Lung (tissue), 12 donors: ENCODE data around the gene DCP1B. TPM values are rescaled to one million over a fixed set of nuclear protein-coding genes. Genes with fewer than 3 reads are reported as not detected.
A peak's percentile ranks its signal among the peaks of the same experiment; 100 is the strongest.

Experiments used
- ATAC-seq: fragments of 200-7000 bp; cut with Tn5 transposase; one replicate; pipeline ENCODE4 v1.9.1; 2020; ENCODE audit warnings: moderate number of reproducible peaks; ENCODE audit not compliant: insufficient read depth, low FRiP score
- DNase-seq, 3 donors: peaks; one replicate each; pipeline ENCODE4 v3.0.0-alpha.2; 2013 to 2017
- H3K27ac ChIP-seq, 2 donors: one replicate each; pipeline ENCODE4 v1.5.1; 2013; ENCODE audit warnings: mild to moderate bottlenecking in 2 of 2, moderate library complexity in 2 of 2, control low read depth in 1 of 2, inconsistent platforms in 1 of 2, low read depth in 1 of 2, low read length in 1 of 2
- H3K27me3 ChIP-seq, 3 donors: one replicate each; pipeline ENCODE4 v1.5.1; 2013; ENCODE audit warnings: low read length in 2 of 3; ENCODE audit not compliant: control insufficient read depth in 3 of 3, insufficient read depth in 3 of 3
- H3K36me3 ChIP-seq, 4 donors: one replicate each; pipeline ENCODE4 v1.5.1; 2013; ENCODE audit warnings: low read length in 4 of 4, mild to moderate bottlenecking in 1 of 4, moderate library complexity in 1 of 4; ENCODE audit not compliant: control insufficient read depth in 4 of 4, insufficient read depth in 4 of 4
- H3K4me1 ChIP-seq, 5 donors: one replicate each; pipeline ENCODE4 v1.5.1; 2013; ENCODE audit warnings: low read length in 5 of 5, mild to moderate bottlenecking in 2 of 5, moderate library complexity in 1 of 5; ENCODE audit not compliant: control insufficient read depth in 5 of 5, insufficient read depth in 5 of 5
- H3K4me3 ChIP-seq: one replicate; pipeline ENCODE4 v1.5.1; 2013; ENCODE audit warnings: mild to moderate bottlenecking, control low read depth, moderate library complexity
- H3K9ac ChIP-seq, 2 donors: one replicate each; pipeline ENCODE4 v1.5.1; 2013; ENCODE audit warnings: low read length in 2 of 2, control low read depth in 1 of 2; ENCODE audit not compliant: insufficient read depth in 1 of 2
- H3K9me3 ChIP-seq, 4 donors: one replicate each; pipeline ENCODE4 v1.5.1; 2013; ENCODE audit warnings: low read length in 3 of 4, mild to moderate bottlenecking in 1 of 4, moderate library complexity in 1 of 4; ENCODE audit not compliant: control insufficient read depth in 4 of 4, insufficient read depth in 3 of 4
- CTCF ChIP-seq: IDR thresholded peaks from 2 replicates; pipeline ENCODE4 v1.5.1; 2012; ENCODE audit warnings: mild to moderate bottlenecking; ENCODE audit errors: control extremely low read depth, extremely low read depth
- WGBS, 2 donors: extraction: QIAGEN DNeasy Blood & Tissue Kit; methylation state at CpG; one replicate each; pipeline ENCODE4 v1.1.7; 2013; 5-methylcytosine and 5-hydroxymethylcytosine counted together
- polyA plus RNA-seq, 2 donors: library from polyadenylated mRNA; stranded (reverse); fragments of 200-250 nt; gene quantifications; one replicate each; pipeline ENCODE4 v1.2.1, GENCODE V29; 2013
- total RNA-seq, 2 donors: library from RNA; depleted of rRNA in 1 of 2; stranded (reverse); fragments of >200 nt in 1 of 2; gene quantifications; one replicate each; pipeline ENCODE4 v1.2.1, GENCODE V29; 2014 to 2021
- donor health status: control.
- donor health status: control.
- donor health status: Bipolar disorder and iron deficiency.
- donor health status: healthy.
- donor health status: DM: yes; HTN: yes; CAD: no.

Gene DCP1B
- total and polyA plus RNA-seq, 4 donors, result 4.2 to 13.2 (median 8.7) TPM

GRCh38 chr12:2008677-2009076 is 4.4 kb upstream of the DCP1B start:
- TF ChIP-seq CTCF, result no peak
- ATAC-seq (no peak), DNase-seq (peak in 1 of 3 donors; percentile 39)
- H3K4me1 ChIP-seq, result peaks cover 0 to 18% (median 7%) of the 10 kb centered on the region in 5 donors
- H3K36me3 ChIP-seq, result peaks cover 0 to 5% (median 0%) of the 10 kb centered on the region in 4 donors
- H3K9me3 ChIP-seq, result no peaks in the 10 kb centered on the region
- H3K27me3 ChIP-seq, result no peaks in the 10 kb centered on the region
- H3K9ac ChIP-seq, result no peak overlapping the region
- WGBS, 2 donors, result 79 to 91% methylated on average over 5 of the region's 5 CpGs
- no peak overlapping the region for H3K4me3 ChIP-seq
- no peak overlapping the region for H3K27ac ChIP-seq

GRCh38 chr12:2003676-2004112 is 563 bp downstream of the DCP1B start:
- DNase-seq (no peak), ATAC-seq (peak; percentile 42)
- WGBS, 2 donors, result 0% methylated on average over 13 of the region's 13 CpGs
- Histone ChIP-seq H3K27ac (peak overlapping the region; percentile 75 to 99), H3K36me3 (peaks cover 0 to 5% (median 0%) of the 10 kb centered on the region in 4 donors), H3K9me3 (no peaks in the 10 kb centered on the region), H3K4me1 (peaks cover 0 to 24% (median 0%) of the 10 kb centered on the region in 5 donors), H3K4me3 (peak overlapping the region; percentile 100), H3K9ac (peak overlapping the region; percentile 93 to 97), H3K27me3 (no peaks in the 10 kb centered on the region)
- TF ChIP-seq CTCF, result no peak

- ATAC-seq (no peak), DNase-seq (no peak)
- Histone ChIP-seq H3K27ac (peak overlapping the region in 1 of 2 donors; percentile 1), H3K4me3 (no peak overlapping the region), H3K9me3 (no peaks in the 10 kb centered on the region), H3K4me1 (peaks cover 0 to 36% (median 8%) of the 10 kb centered on the region in 5 donors), H3K36me3 (peaks cover 2 to 21% (median 11%) of the 10 kb centered on the region in 4 donors), H3K9ac (no peak overlapping the region), H3K27me3 (no peaks in the 10 kb centered on the region)
- WGBS, 2 donors, result 86 to 93% methylated on average over 4 of the region's 4 CpGs
- TF ChIP-seq CTCF, result no peak
These were observed 8.9 kb downstream of the DCP1B start for GRCh38 chr12:1995205-1995896.
